Amniotic stem cell (primary cell): Measurements from ENCODE around the gene SYNJ2BP.
"Not testable (repeated sequence)": the region's sequence is repeated elsewhere in the genome, so short reads cannot be mapped to it uniquely, and the experiment has no call there.

ENCODE experiments used
- DNase-seq: peaks from one replicate; lab custom pipeline; 2025; lab: John Stamatoyannopoulos, UW

SYNJ2BP gene, protein sequence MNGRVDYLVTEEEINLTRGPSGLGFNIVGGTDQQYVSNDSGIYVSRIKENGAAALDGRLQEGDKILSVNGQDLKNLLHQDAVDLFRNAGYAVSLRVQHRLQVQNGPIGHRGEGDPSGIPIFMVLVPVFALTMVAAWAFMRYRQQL

DNA sequence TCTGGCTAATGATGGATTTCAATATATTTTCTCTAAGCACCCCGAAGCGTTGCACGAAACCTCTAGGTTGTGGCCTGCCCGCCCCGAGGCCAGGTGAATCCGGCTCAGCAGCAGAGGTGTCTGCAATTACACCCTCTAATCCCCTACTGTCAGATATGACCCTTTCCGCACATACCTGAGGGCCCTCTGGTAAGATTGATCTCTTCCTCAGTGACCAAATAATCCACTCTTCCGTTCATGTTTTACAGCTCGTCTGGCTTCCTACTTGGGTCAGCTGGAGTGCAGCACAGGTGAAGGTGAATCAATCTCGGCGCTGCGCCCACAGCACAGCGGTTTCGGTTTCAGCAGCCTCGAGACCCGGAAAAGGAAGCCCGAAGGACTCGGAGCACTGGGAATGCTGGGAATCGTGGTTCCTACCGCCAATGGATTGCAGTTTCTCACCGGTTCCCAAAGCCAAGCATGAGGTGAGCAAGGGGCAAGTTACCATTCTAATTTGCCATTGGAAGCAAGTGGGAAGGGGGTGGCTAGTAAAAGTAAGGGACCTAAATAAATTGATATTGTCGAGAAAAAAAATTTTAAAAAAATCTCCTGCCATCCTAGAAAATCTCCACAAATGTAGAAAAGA lies at the start of gene SYNJ2BP:
Gene SYNJ2BP (minus strand): TSS at position 366 of the 625 bp plus-strand sequence. CDS start 127 bp downstream, at position 239.
- peak; percentile 34 for DNase-seq

DNA sequence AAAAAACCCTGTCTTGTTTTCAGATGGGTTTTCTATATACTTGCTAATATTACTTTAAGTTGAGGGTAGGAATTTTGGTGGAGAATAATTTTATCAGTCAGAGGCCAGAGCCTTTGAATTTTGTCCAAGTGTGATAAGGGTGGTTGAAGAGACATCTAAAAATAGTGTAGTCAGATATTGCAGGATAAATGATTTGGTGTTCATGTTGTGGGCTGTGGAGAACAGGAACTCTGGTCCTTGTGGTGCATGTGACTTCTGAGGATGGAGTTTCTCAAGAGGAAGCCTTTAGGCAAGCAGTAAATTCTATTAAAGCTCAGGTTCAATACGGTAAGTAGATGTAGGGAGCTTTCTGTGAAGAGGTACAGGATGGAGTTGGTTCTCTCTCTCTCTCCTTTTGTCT lies 37.8 kb upstream of the SYNJ2BP start:
- no peak for DNase-seq

DNA sequence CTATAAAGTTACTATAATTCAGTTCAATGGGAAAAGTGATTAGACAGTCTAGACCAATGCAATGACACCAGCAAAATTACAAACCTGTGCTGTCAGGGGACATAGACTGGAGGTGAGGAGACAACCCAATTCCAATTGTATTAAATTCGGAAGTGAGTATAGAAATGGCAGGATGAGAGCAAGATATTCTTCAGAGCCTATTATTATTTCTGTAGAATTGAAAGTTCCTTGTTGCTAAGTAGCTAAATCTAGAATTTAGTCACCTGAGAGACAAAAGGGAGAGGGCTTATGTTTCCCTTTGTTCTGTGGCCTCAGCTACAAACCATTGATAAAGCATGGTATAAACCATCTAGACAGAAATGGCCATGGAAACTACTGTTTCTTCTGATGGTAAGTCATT lies 35.0 kb upstream of the SYNJ2BP start, which contains the start of gene ADAM21:
Gene ADAM21 (plus strand): TSS at position 301 of the 400 bp plus-strand sequence. CDS start 5,326 bp downstream, outside the sequence.
- DNase-seq: no peak

DNA sequence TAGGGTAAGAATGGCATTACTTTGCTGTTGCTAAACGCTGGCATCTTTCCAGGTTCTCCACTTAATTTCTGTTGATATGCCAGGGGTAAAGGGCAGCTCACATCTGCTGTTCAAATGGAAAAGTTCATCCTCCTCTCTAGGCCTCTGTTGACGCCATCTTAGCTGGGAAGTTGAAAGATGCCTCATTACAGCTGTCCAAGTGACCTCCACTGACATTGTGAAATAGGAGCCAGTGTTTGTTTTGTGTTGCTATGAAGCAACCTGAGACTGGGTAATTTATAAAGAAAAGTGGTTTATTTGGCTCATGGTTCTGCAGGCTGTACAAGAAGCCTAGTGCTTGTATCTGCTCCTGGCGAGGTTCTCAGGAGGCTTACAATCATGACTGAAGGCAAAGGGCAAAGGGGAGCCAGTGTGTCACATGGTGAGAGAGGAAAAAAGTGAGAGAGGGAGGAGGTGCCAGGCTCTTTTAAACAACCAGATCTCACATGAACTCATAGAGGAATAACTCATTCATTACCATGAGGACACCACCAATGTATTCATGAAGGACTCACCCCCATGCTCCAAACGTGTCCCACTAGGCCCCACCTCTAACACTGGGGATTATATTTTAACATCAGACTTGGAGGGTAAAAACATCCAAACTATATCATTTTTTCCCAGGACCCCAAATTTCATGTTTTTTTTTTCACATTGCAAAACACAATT lies 31.9 kb upstream of the SYNJ2BP start:
- DNase-seq: no peak

DNA sequence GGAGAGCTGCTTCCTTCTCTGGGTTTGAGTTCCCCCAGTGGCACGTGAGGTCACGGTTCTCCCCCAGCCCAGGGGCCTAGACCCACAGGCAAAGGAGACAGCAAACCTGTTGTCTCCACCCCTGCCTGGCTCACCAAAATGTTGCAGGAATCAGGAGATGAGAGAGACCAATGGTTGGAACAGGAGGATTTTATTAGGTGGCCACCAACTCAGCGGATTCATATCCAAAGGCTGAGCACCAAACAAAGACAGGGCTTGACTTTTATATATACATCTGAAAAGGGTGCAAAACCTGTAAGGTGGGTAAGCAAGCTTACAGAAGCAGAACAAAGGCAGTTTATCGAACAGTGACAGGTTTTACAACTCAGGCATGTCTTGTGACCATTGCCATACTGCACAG lies 25.9 kb upstream of the SYNJ2BP start:
- no peak for DNase-seq

DNA sequence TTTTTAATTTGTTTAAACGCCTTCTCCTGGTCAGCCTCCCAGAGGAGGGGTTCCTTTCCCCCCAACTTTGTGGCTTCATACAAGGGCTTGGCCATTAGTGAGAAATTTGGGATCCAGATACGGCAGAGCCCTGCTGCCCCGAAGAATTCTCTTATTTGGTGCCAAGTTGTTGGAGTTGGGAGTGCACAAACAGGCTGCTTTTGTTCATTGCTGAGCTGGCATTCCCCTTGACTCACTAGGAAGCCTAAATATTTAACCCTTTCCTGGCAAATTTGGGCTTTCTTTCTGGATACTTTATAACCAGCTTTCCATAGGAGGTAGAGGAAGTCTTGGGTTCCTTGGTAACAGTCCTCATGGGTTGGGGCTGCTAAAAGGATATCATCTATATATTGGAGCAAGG lies 24.8 kb upstream of the SYNJ2BP start:
- DNase-seq: no peak

DNA sequence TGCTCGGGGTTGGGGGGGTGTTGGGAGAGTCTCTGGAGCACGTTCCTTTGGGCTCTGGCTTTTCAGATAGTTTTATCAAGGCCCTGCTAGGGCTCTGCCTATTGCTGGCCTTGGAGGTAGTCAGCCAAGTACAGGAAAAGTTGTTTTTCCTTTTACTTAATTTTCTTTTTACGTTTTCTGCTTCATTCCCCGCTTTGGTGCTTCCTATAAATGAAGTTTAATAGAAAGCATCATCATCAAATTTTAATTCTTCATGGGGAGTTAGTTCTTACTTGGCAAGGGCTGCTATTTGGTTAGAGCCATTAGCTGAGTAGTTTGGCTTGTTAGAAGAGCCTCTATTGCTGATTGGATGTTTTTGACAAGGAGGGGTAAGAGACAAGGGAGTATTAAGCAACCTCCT lies 20.0 kb upstream of the SYNJ2BP start:
- no peak for DNase-seq

DNA sequence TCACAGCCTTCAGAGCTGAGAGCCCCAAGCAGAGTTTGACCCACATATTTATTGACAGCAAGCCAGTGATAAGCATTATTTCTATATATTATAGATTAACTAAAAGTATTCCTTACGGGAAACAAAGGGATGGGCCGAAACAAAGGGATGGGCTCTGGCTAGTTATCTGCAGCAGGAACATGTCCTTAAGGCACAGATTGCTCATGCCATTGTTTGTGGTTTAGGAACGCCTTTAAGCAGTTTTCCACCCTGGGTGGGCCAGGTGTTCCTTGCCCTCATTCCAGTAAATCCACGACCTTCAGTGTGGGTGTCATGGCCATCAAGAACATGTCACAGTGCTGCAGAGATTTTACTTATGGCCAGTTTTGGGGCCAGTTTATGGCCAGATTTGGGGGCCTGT lies 9.7 kb upstream of the SYNJ2BP start:
- DNase-seq: not testable (repeated sequence)

DNA sequence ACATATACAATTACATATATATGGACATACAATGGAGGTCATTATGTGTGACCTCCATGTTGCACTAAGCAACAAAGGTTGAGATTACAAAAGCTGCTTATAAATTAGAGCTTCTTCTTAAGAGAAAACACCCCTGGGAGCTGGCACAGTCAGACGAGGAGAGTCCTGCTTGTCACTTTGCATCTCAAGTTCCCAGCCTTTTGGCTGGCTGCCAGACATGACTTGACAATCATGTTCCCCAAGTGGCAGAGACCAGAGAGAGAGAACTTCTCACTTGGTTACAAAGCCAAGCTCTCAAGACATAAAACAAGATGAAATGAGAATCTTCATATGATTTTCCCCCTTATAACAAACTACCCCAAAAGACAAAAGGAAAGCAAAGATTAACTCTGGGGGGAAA lies 8.5 kb upstream of the SYNJ2BP start:
- DNase-seq: no peak

DNA sequence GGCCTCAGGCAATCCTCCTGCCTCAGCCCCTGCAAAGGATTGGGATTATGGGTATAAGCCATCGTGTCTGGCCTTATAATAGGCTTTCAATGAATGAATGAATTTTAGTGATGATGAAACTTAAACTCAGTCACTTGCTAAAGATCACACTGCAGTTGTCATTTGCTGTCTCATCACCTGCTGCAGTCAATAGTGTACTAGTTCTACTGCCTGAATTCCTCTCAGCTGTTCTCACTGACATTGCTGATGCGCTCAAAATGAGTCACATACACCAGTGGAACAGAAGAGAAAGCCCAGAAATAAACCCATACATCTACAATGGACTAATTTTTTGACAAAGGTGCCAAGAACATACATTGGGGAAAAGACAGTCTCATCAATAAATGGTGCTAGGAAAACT lies 5.6 kb upstream of the SYNJ2BP start:
- no peak for DNase-seq

DNA sequence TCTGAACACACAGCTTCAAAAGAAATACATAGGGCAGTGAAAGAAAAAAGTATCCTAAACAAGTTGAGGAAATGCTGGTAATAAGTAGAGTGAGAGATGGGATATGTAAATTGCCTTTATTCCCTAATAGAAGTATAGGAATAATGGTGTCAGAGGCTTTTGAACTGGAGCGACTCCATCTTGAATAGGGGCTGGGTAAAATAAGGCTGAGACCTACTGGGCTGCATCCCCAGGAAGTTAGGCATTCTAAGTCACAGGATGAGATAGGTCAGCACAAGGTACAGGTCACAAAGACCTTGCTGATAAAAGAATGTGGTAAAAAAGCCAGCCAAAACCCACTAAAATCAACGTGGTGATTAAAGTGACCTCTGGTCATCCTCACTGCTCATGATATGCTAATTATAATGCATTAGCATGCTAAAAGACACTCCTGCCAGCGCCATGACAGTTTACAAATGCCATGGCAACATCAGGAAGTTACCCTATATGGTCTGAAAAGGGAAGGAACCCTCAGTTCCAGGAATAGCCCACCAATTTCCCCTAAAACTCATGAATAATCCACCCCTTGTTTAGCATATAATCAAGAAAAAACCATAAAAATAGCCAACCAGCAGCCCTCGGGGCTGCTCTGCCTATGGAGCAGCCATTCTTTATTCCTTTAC lies 2.5 kb upstream of the SYNJ2BP start:
- DNase-seq: not testable (repeated sequence)

DNA sequence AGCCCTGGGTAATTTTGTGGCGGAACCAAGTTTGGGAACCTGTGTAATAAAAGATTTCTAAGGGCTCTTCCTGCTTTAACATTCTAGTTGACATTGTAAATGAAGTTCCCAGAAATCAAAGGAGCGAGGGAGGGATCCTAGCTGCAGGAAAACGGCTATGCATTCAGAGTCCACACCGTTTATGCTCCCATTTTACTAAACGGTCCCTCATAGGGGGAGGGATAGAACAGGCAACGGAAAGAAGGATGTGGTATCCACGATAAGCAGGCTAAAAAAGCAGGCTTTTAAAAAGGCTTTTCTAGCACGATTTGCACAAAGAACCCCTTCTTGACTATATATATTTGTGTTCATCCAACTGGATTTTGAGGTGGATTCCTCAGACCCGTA lies 559 bp downstream of the SYNJ2BP start:
- no peak for DNase-seq

DNA sequence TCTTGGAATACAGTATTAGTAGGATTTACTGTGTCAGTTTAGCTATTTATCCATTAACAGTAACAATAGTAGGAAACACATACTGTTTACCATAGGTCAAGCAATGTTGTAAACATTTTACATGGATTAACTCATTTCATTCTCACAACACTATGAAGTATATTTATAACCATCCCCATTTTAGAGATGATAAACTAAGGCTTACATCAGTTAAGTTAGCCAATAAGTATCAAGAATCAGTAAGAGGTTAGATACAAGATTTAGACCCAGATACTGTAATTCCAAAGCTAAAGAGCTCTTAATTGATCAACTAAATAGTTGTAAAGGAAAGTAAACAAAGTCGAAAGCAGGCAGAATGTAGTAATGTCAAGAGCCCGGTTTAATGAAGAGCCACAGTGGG lies 1.1 kb downstream of the SYNJ2BP start:
- DNase-seq: no peak

DNA sequence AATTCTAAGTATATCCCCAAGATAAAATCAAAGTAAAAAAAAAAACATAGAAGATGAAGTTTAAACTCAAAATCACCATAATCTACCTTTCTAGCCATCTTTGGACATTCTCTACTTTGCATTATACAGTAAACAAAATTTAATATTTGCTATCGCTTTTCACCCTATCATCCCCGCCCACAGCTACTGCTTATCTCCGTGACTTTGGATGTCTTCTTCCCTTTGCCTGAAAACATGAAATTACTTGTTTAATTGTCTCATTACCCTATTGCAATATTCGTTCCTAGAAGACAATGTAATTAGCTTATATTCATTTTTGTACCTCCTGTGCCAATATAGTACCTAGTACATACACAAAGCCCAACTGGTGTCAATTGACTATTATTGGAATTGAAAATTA lies 9.3 kb downstream of the SYNJ2BP start:
- DNase-seq: no peak

DNA sequence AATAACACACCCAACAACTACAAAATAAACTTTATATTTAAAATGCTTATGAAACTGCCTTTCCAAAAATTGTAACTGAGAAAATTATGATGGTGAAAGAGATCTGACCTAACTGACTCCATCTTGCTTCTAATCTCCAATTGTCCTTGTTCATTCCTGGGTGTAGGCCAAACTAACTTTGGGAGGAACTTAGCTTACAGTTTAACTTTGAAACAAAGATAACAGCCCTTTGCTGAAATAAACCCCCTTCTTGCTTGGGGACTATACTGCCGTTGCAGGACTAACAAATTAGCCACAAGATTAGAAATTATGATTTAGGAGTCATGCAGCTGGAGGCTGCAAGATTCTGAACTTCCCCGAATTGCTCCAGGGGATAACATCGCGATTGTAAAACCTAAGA lies 10.7 kb downstream of the SYNJ2BP start:
- DNase-seq: not testable (repeated sequence)

DNA sequence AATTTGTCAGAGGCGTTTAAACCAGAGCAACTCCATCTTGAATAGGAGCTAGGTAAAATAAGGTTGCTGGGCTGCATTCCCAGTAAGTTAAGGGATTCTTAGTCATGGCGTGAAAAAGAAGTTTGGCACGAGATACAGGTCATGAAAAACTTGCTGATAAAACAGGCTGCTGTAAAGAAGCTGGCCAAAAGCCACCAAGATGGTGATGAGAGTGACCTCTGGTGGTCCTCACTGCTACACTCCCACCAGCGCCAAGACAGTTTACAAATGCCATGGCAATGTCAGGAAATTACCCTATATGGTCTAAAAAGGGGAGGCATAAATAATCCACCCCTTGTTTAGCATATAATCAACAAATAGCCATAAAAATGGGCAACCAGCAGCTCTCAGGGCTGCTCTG lies 13.6 kb downstream of the SYNJ2BP start:
- not testable (repeated sequence) for DNase-seq

DNA sequence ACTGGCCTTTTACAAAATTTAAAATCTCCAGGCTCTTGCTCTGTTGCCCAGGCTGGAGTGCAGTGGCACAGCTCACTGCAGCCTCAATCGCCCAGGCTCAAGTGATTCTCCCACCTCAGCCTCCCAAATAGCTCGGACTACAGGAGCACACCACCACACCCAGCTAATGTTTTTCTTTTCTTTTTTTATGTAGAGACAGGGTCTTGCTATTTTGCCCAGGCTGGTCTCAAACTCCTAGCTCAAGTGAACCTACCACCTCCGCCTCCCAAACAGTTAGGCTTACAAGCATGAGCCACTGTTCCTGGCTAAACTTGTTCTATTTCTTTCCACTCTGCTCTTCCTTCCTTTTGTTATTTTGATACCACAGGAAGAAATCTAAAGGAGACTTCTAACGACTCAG lies 15.2 kb downstream of the SYNJ2BP start:
- DNase-seq: no peak

DNA sequence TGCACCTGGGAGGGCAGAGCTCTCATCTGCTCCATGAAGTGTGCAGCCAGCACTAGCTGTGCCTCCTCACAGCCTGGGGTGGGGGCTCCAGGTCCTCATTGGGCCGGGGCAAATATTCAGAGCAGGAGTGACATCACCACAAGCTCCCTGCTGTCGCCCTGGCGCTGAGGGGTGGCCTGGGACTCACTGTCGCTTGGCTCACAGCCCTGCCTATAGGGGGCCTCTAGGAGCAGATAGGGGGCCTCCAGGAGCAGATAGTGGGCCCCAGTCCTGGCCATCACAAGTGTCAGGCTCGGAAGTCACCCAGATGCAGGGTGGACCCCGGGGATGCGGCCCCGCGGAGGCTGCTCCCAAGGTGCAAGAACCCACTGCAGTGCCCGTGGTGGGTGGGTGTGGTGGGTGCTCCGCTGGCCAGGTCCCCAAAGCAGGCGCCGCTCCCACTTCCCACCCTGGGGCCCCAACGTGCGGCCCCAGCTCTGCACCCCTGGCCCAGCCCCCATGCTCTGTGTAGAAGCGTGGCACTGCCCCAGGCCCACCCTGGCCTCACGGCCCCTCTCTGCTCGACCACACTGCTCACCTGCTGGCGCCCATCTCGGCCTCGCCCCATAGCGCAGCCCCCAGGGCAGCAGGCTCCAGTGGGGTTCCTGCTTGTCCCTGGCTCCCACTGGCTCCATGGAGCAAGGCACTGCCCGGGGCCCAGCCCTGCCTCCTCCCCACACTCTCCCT lies 18.0 kb downstream of the SYNJ2BP start:
- DNase-seq: no peak

DNA sequence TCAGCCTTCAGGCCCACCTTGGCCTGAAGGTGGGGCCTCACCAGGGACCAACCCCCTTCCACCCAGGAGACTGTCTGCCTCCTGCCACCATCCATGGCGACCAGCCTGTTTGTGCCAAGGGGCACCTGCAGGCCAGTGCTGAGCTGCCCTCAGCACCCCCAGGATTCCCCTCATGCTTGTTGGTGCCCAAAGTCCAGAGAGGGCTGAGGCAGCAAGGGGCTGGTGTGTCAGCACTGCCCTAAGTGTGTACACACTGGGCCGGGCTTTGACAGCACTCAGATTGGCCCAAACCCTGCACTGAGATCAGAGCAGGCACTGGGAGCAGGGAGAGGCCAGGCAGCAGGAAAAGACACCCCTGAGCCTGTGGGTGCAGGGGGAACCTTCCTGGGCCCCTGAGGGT lies 18.6 kb downstream of the SYNJ2BP start:
- DNase-seq: no peak

DNA sequence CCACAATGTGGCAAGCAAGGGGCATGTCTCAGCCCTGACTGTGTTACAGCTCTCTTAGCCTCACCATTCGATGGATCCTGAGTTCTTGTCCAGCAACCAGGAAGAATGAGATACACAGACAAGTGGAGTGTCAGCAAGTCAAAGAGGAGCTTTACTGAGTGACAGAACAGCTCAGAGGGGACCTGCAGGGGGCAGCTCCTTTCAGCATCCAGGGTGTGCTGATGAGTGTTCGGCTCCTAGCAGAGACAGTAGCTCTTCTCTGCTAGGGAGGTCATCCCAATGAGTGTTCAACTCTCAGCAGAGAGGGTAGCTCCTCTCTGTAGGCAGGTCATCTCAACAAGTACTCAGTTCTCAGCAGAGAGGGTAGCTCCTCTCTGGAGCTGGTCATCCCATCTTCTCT lies 19.1 kb downstream of the SYNJ2BP start:
- no peak for DNase-seq

DNA sequence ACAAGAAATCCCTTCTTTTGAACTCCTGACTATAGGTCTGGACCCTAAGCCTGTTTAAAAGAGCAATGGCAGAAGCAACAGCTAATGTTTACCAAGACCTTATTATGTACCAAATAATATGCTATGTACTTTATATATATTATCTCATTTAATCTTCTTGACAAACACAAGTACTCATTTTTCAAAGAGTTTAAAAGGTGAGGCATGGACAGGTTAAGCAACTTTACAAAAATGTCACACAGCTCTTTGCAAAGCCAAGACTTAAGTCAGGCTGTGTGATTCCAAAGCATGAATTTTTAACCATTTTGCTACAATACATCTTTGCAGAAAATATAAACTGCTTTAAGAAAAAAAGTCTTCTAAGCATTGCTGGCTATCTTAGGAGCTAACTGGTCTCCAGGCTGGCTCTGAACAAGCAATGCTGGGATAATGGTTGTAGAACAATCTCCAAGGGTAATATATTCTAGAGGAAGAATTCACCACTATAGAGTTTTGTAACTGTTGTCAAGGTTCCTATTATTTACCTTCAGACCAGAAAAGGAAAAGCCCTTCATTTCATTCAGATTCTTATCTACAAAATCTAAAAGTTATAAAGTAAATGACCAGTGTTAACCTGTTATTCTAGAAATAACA lies 22.1 kb downstream of the SYNJ2BP start:
- DNase-seq: no peak

DNA sequence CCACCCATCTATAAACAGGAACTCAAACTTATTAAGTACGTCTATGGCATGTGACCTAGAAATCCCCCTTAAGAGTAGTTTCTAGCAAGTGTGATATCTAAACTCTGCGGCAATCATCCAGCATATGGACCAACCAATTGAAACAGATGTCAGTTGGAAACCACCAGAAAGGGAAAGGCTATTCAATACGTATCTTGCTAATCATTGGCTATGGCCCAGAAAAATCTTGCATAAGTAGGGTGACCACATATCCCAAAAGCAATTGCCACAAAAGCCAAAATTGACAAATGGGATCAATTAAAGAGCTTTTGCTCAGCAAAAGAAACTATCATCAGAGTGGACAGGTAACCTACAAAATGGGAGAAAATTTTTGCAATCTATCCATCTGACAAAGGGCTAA lies 24.2 kb downstream of the SYNJ2BP start:
- DNase-seq: no peak
